CD4-positive, alpha-beta T cell treated with Interleukin-2 at 100 ng/mL for 4 hours (primary cell): Measurements from ENCODE around the gene ONECUT3.

Experiments used
- DNase-seq: peaks from one replicate; pipeline ENCODE4 v3.0.0-alpha.2; 2020; ENCODE audit warnings: low spot score

Gene ONECUT3

DNA sequence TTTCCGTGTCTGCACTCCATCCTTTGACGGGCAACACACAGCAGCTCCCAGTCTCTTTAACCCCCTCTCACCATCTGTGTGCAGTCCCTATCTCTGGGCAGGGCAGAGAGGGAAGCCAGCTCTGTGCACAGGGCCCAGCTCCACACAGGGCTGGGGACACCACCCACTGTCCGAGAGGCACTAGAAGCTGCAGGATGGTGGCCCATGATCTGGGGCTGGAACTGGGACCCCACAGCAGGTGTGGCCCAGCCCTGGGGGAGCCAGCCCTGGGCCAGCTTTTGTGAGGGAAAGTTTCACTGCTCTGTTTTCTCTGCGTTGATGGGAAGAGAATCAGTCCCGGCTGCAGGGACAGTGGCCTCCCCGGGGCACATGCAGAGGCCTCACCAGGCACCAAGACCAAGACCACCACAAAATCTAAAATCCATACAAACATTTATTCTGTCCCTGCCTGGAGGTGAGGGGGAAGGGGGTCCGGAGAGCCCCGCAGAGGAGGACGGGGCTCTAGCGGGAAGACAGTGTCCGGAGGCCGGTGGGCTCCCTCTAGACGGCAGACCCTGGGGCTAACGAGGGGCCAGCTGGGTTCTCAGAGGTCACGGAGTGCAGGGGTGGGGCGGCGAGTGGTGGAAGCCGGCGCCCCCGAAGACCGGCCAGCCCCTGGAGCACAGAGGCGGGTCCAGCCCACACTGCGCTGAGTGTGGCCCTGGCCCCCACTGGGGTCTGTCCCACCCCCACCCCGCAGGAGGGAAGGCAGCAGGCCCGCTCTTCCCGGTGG, 61.7 kb downstream of the ONECUT3 start:
- DNase-seq = no peak

GRCh38 chr19:1815605-1816529, 62.6 kb downstream of the ONECUT3 start:
- DNase-seq = no peak

GRCh38 chr19:1816530-1817298, 63.4 kb downstream of the ONECUT3 start:
- DNase-seq = no peak

GRCh38 chr19:1817553-1818179, 64.4 kb downstream of the ONECUT3 start:
- no peak for DNase-seq

DNA sequence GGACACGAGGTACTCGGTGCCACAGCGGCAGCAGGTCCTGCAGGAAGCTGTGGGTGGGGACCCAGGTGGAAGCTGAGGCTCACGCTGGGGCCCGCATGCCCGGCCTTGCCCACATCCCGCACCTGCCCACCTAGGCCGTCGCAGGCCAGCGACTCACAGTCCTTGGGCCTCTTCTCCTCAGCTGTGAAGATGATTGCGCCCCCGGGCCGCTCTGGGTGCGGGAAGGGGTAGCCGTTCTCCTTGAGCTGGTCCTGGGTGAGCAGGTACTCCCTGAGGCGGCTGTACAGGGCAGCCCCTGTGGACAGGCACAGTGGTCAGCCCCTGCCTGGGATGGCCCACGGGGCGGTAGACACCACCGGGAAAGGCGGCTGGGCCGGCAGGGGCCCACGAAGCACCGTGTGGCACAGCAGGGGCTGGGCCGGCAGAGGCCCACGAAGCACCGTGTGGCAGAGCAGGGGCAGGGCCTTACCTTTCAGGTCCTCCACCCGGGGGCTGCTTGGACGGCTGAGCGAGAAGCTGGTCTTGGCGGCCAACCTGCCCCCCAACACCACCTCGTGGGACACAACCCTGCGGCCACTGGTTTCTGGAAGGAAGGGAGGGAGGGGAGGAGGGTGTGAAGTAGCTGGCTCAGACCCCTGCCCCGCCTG, 65.4 kb downstream of the ONECUT3 start:
- DNase-seq = no peak

- no peak for DNase-seq
Measured at GRCh38 chr19:1819341-1820255, 66.3 kb downstream of the ONECUT3 start.

GRCh38 chr19:1822210-1822609, 68.9 kb downstream of the ONECUT3 start:
- DNase-seq = no peak

DNA sequence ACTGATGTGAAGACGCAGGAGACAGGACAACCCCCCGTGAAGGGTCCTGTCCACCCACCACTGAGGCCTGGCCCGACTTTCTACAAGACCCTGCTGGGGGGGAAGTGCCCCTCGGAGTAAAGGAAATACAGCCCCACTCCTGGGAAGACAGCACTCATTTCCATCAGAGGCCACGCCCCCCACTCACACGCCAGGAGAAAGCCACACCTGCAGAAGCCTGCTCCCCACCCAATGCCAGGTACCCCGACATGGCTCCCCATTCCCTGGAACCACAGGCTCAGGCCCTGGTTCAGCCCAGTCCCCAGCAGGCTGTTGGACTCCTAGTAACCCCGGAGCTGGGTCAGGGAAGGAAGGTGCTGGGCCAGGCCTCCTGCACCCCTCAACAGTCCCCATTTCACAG, 69.7 kb downstream of the ONECUT3 start:
- DNase-seq = no peak

- no peak for DNase-seq
Measured at GRCh38 chr19:1823539-1824251, 70.4 kb downstream of the ONECUT3 start.

GRCh38 chr19:1824252-1824622, 70.9 kb downstream of the ONECUT3 start:
- no peak for DNase-seq

DNA sequence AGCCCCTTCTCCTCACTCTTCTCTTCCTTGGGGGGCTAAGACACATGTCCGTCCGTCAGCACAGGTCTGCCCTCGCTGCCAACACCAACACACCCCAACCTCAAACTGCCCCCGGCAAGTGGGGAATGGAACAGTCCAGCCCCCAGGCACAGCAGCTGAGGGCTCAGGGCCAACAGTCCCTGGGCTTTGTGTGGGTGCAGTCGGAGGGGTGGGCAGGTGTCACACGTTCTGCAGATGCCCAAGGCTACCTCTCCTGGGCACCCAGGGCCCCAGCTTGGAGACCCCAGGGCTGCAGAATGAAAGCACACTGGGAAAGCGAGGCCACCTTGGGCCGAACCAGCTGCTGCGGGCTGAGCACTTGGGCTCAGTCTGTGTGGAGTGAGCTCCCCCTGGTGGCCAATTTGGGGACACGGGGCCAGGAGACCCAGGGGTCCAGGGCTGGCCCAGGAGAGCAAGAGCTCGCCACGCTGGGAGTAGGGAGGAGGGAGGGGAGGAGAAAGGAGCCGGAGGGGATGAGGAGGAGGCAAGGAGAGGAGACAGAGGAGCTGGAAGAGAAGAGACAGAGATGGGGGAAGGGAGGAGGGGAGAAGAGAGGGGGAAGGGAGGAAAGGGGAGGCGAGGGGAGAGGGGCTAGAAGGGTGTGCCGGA, 72.7 kb downstream of the ONECUT3 start:
- DNase-seq = peak; percentile 78

GRCh38 chr19:1826557-1827521, 73.5 kb downstream of the ONECUT3 start:
- no peak for DNase-seq

DNA sequence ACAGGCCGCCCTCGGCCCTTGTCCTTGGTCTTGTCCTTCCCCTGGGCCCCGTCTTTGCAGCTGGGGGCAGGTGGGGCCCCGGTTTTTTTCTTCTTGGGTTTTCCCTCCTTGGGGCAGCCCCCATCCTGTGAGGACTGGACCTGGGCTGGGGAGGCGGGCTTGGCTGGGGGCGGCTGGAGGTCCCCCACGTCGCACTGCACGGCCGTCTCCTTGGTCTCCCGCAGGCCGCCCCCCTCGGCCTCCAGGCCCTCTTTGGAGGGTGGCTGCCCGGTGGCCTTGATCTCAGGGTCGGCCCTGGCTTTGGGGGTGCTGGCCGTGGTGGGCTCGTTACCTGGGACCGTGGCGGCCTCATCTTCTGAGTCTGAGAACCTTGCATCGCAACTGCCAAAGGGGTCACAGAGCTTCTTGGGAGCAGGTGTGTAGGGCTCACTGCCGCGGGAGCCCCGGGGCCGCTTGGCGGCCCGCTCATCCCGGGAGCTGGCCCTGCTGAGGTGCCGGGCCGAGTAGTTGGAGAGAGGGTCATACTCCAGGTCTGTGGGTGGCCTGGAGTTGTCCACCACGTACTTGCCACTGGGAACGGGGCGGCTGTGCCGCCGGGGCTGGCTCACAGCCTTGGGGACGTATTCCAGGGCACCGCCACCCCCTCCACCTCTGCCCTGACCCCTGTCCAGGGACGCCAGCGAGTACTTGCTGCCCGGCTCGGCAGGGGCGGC, 74.4 kb downstream of the ONECUT3 start:
- DNase-seq = no peak

- DNase-seq = no peak
Measured at GRCh38 chr19:1828279-1829238, 75.3 kb downstream of the ONECUT3 start.

- no peak for DNase-seq
Measured at GRCh38 chr19:1829958-1830357, 76.7 kb downstream of the ONECUT3 start.

DNA sequence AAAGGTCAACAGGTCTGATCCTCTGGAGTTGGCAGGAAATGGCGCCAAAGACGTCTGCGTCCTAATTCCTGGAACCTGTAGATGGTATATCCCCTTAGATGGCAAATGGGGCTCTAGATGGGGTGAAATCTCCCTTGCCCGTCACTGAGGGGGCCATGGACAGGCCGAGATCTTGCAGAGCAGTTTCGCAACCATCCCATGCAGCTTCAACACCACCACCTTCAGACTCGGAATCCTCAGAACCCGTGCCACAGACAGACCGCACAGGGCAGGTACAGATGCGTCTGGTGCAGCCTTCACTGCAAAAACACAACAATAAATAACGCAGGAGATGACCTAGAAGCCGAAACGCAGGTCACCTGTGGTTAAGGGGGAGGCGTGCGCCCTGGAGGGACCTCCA, 77.3 kb downstream of the ONECUT3 start:
- no peak for DNase-seq
